Measurements from ENCODE around the gene ACO1.

- TF ChIP-seq CTCF (IDR thresholded peaks at IDR 0.05) (no peak), EZH2 (IDR thresholded peaks at IDR 0.05) (no peak), EZH2phosphoT487 (IDR thresholded peaks at IDR 0.05) (no peak)
Measured at GRCh38 chr9:32497921-32498320, 113.5 kb downstream of the ACO1 start.
